Gastroesophageal sphincter (tissue), 3 donors: ENCODE data around the gene MARCHF6.

Source experiments
- CTCF ChIP-seq, 4 experiments: fragments of 200-600 bp in 2 of 4; fragments of 450-650 bp in 2 of 4; sonication (generic) in 1 of 4; IDR thresholded peaks; one replicate each; pipeline ENCODE4 v1.5.1; 2017 to 2019; ENCODE audit warnings: antibody characterized with exemption in 4 of 4, mild to moderate bottlenecking in 2 of 4, moderate library complexity in 2 of 4
- EP300 ChIP-seq: sonication (generic); formaldehyde crosslinking; IDR thresholded peaks from one replicate; pipeline ENCODE4 v1.6.1; 2017; ENCODE audit warnings: antibody characterized with exemption, mild to moderate bottlenecking
- POLR2A ChIP-seq, 2 donors: fragments of 450-650 bp; IDR thresholded peaks; one replicate each; pipeline ENCODE4 v1.6.1; 2017; ENCODE audit warnings: antibody characterized with exemption in 2 of 2, mild to moderate bottlenecking in 2 of 2, moderate library complexity in 1 of 2
- POLR2AphosphoS5 ChIP-seq: sonication (generic); formaldehyde crosslinking; IDR thresholded peaks from one replicate; pipeline ENCODE4 v1.6.1; 2017; ENCODE audit warnings: antibody characterized with exemption

GRCh38 chr5:10337107-10337506 is 16.4 kb upstream of the MARCHF6 start:
- TF ChIP-seq CTCF (IDR thresholded peaks at IDR 0.05) = no peak
- no peak for TF ChIP-seq POLR2AphosphoS5
- no peak for TF ChIP-seq EP300
- TF ChIP-seq POLR2A (IDR thresholded peaks at IDR 0.05) = no peak
